ENCODE data around the gene SRGAP3. TPM values are rescaled to one million over a fixed set of nuclear protein-coding genes. Genes with fewer than 3 reads are reported as not detected.

Gene SRGAP3
- total RNA-seq, 2 experiments from 2014 or later, result 2.8 to 3.2 TPM

- Histone ChIP-seq H3K27ac (ENCODE audit: low read depth in 1 of 2, low read length in 2 of 2) (no peak overlapping the region), H3K9me3 (ENCODE audit: control insufficient read depth in 1 of 2, insufficient read depth in 1 of 2, low read length in 2 of 2) (no peaks in the 10 kb centered on the region), H3K4me1 (ENCODE audit: insufficient read depth, low read length) (peaks cover 8% of the 10 kb centered on the region), H3K4me3 (ENCODE audit: low read length) (no peak overlapping the region), H3K36me3 (ENCODE audit: insufficient read depth, low read length) (no peaks in the 10 kb centered on the region), H3K27me3 (ENCODE audit: control insufficient read depth in 1 of 2, insufficient read depth in 2 of 2, low read length in 2 of 2) (peaks cover 0 to 4% of the 10 kb centered on the region in 2 experiments)
- intact Hi-C loops (cut with DNase I, micrococcal nuclease), result loop anchor here in 1 of 2 experiments (5.0 kb wide), 3 partner anchors 389 to 1354 kb away; partner anchors contain the start of gene SEC13
- Mint-ChIP-seq H3K27me3 (peaks cover 23% of the 10 kb centered on the region), H3K9me3 (no peaks in the 10 kb centered on the region), H3K4me3 (no peak overlapping the region), H3K27ac (no peak overlapping the region), H3K4me1 (ENCODE audit: low read depth) (peaks cover 6% of the 10 kb centered on the region), H3K36me3 (ENCODE audit: low read depth) (peaks cover 1% of the 10 kb centered on the region)
- DNase-seq, result peak in 1 of 14 experiments; percentile 3
- CTCF ChIA-PET, result interaction anchor here (4.9 kb wide), 1 partner anchor 334 kb away, joined by 26 read pairs; no protein-coding TSS in a partner anchor
- POLR2A ChIA-PET, result no interaction called here
- TF ChIP-seq CTCF (IDR thresholded peaks at IDR 0.05), result no peak
- ATAC-seq (ENCODE audit: poor library complexity), result no peak
Measured at GRCh38 chr3:8968375-8968882, 281.0 kb downstream of the SRGAP3 start.

- Mint-ChIP-seq H3K36me3 (ENCODE audit: low read depth) (peaks cover 8% of the 10 kb centered on the region), H3K4me3 (no peak overlapping the region), H3K9me3 (no peaks in the 10 kb centered on the region), H3K27me3 (peaks cover 23% of the 10 kb centered on the region), H3K27ac (no peak overlapping the region), H3K4me1 (ENCODE audit: low read depth) (peaks cover 15% of the 10 kb centered on the region)
- ChIA-PET POLR2A (no interaction called here), CTCF (interaction anchor here (1.2 kb wide), 1 partner anchor 21 kb away, joined by 3 read pairs; no protein-coding TSS in a partner anchor)
- Histone ChIP-seq H3K4me3 (ENCODE audit: low read length) (no peak overlapping the region), H3K27ac (ENCODE audit: low read depth in 1 of 2, low read length in 2 of 2) (no peak overlapping the region), H3K9me3 (ENCODE audit: control insufficient read depth in 1 of 2, insufficient read depth in 1 of 2, low read length in 2 of 2) (no peaks in the 10 kb centered on the region), H3K4me1 (ENCODE audit: insufficient read depth, low read length) (peaks cover 13% of the 10 kb centered on the region), H3K27me3 (ENCODE audit: control insufficient read depth in 1 of 2, insufficient read depth in 2 of 2, low read length in 2 of 2) (peaks cover 0 to 4% of the 10 kb centered on the region in 2 experiments), H3K36me3 (ENCODE audit: insufficient read depth, low read length) (no peaks in the 10 kb centered on the region)
- ATAC-seq (ENCODE audit: poor library complexity) (no peak), DNase-seq (no peak)
- intact Hi-C loops (cut with DNase I, micrococcal nuclease), result loop anchor here in 1 of 2 experiments (5.0 kb wide), 3 partner anchors 390 to 1355 kb away; partner anchors contain the start of gene SEC13
- no peak for TF ChIP-seq CTCF (IDR thresholded peaks at IDR 0.05)
Measured at GRCh38 chr3:8967553-8967952, 281.9 kb downstream of the SRGAP3 start.

GRCh38 chr3:8966820-8967348, 282.6 kb downstream of the SRGAP3 start:
- no peaks in the 10 kb centered on the region for H3K9me3 ChIP-seq (ENCODE audit: control insufficient read depth in 1 of 2, insufficient read depth in 1 of 2, low read length in 2 of 2)
- H3K27me3 ChIP-seq (ENCODE audit: control insufficient read depth in 1 of 2, insufficient read depth in 2 of 2, low read length in 2 of 2), result peaks cover 0 to 4% of the 10 kb centered on the region in 2 experiments
- peak in 1 of 14 experiments; percentile 4 for DNase-seq
- intact Hi-C loops (cut with DNase I, micrococcal nuclease), result loop anchor here in 1 of 2 experiments (5.0 kb wide), 3 partner anchors 390 to 1355 kb away; partner anchors contain the start of gene SEC13
- ATAC-seq (ENCODE audit: poor library complexity), result no peak
- Mint-ChIP-seq H3K27ac (no peak overlapping the region), H3K9me3 (no peaks in the 10 kb centered on the region), H3K36me3 (ENCODE audit: low read depth) (peaks cover 8% of the 10 kb centered on the region), H3K4me3 (no peak overlapping the region), H3K4me1 (ENCODE audit: low read depth) (peaks cover 22% of the 10 kb centered on the region), H3K27me3 (peaks cover 23% of the 10 kb centered on the region)
- CTCF ChIA-PET, result interaction anchor here (1.2 kb wide), 1 partner anchor 21 kb away, joined by 3 read pairs; no protein-coding TSS in a partner anchor
- H3K36me3 ChIP-seq (ENCODE audit: insufficient read depth, low read length), result no peaks in the 10 kb centered on the region
- peaks cover 19% of the 10 kb centered on the region for H3K4me1 ChIP-seq (ENCODE audit: insufficient read depth, low read length)
- no peak for TF ChIP-seq CTCF (IDR thresholded peaks at IDR 0.05)
- POLR2A ChIA-PET, result no interaction called here
- H3K4me3 ChIP-seq (ENCODE audit: low read length), result no peak overlapping the region
- no peak overlapping the region for H3K27ac ChIP-seq (ENCODE audit: low read depth in 1 of 2, low read length in 2 of 2)
